IPS-NIHi11 (cell line): ENCODE results near the gene P3R3URF.

Source experiments
- DNase-seq: peaks from one replicate; pipeline ENCODE4 v3.0.0; 2012; ENCODE audit warnings: mixed read lengths, low spot score

The P3R3URF gene

DNA sequence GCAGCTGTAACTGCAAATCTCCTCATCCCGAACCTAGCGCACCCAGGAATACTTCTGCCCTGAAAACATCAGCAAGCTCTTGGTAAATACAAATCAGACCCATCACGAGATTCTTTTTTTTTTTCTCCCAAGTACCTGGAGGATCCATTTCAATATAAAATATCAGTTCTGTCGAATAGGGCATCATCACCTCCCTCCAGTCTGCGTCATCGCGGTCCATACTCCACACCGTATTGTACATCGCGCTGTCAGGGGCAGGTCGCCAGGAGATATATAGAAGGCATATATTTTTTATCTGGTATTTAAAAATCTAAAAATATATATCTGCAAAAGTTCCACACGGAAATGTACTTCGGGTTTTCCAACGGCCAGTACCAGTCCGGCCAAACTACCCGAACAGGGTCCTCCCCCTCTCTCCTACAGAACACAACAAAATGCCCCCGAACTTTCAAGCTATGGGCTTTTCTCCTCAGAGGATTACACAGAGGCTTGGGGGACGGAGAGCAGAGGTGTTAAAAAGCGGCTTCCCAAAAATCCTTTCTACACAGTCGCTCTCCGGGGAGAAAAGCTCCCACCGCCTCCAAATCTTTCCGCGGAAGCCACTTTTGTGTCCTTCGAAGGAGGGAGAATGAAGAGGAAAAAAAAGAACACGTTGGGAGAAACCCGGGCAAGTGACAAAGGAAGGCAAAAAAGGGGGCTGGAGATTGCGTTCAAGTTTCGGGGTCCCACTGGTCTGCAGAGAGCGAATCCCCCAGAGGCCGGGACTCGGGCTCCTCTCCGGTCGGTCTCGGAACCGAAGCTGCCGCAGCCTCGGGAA is 44.4 kb downstream of the P3R3URF start:
- no peak for DNase-seq

DNA sequence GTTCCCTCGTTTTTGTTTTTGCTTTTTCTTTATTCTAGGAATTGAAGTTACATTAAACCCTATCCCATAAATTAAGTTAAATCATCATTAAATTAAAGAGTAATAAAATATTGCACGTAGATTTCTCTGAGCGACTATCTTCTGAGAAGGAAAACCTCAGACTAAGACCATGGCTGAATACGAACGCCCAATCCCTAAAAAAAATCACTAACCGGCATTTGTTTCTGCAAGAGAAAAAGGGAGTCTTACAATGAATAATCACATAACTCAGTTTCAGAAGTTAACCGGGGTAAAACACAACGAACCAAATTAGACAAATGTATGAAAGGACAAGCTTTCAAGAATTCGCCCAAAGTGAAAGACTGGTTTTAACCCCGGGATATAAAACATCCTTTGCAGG is 45.2 kb downstream of the P3R3URF start:
- no peak for DNase-seq

DNA sequence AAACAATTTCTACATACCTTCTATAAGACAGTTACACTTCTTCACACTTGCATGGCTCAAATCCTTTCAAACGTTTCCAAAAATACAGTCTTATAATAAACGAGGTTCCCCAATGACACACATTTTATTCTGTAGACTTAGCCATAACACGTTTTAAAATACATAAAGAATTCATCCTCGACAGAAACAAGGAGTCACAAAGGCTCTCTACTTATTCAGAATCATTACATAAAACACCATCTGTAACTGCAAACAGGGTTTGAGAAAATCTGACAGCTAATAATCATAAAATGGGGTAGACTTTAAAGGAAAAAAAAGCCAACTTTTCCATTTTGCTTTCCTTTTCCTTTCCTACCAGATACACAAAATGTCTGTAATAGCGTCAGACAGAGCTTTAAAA is 45.7 kb downstream of the P3R3URF start:
- no peak for DNase-seq

DNA sequence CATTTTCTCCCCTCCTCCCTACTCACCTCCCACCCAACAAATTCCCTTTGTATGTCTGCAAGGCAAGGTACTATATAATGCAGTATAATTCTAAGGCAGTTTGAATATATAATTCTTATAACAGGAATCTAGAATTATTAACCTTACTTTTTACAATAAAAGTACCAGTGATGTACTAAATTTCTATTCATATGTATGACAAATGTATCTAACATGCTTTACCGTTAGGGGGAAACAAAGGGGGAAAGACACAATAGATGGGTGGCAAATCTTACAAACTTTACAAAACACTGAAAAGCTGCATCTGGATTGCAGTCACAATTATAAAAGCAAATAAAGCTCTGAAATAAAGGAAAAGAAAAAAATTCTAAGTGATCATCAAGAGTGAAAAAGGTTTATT is 46.2 kb downstream of the P3R3URF start:
- no peak for DNase-seq

DNA sequence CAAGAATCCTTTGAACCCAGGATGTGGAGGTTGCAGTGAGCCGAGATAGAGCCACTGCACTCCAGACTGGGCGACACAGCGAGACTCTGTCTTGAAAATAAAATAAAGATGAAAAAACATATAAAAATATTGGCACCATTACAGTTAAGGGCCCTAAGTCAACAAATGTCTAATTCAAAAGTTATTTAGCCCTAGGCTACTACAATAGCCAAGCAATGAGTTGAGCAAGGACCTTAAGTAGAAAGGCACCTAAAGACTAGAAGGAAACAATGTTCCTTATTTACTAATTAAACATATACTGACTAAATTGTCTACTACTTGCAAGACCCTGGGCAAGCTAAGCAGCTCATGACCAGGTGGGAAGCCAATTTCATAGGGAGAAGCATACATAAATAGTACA is 47.9 kb downstream of the P3R3URF start:
- DNase-seq: no peak
